K562 treated with DMSO at 1 percent for 4 hours (cell line): Measurements from ENCODE around the gene SFT2D2. TPM values are rescaled to one million over a fixed set of nuclear protein-coding genes. Genes with fewer than 3 reads are reported as not detected.

Experiments
- total RNA-seq: library from RNA; unstranded; fragments of 300-600 nt; gene quantifications from 2 replicates; pipeline ENCODE4 v1.2.3, GENCODE V29; 2022; ENCODE audit not compliant: insufficient read depth

SFT2D2 gene
- 4.1 and 4.5 TPM in 2 replicates for total RNA-seq

DNA sequence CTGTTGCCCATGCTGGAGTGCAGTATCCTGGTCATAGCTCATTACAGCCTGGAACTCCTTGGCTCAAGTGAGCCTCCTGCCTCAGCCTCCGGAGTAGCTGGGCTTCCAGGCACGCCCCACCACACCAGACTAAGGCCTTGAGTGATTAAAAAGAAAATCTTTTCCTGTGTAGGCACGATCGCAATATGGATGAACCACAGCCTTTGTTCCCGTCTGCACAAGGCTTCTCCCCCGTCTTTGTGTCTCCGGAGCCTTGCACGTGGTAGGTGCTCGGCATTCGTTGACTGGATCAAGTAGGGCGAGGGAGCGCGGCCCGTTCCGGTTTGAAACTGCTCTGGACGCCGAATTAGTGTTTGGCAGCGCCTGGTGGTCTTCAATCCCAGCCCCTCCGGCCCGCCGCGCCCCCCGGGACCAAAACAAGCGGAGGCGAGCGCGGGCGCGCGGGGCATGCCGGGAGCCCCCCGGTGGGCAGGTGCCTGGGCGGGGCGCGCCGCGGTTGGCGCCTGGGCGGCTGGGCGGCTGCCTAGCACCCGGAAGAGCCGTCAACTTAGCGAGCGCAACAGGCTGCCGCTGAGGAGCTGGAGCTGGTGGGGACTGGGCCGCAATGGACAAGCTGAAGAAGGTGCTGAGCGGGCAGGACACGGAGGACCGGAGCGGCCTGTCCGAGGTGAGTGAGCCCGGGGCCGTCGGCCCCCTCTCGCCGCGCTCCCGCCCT lies at the start of gene SFT2D2:
SFT2D2 (plus strand) TSS at position 529 of the 715 bp plus-strand sequence; CDS start at position 605, 76 bp downstream.

DNA sequence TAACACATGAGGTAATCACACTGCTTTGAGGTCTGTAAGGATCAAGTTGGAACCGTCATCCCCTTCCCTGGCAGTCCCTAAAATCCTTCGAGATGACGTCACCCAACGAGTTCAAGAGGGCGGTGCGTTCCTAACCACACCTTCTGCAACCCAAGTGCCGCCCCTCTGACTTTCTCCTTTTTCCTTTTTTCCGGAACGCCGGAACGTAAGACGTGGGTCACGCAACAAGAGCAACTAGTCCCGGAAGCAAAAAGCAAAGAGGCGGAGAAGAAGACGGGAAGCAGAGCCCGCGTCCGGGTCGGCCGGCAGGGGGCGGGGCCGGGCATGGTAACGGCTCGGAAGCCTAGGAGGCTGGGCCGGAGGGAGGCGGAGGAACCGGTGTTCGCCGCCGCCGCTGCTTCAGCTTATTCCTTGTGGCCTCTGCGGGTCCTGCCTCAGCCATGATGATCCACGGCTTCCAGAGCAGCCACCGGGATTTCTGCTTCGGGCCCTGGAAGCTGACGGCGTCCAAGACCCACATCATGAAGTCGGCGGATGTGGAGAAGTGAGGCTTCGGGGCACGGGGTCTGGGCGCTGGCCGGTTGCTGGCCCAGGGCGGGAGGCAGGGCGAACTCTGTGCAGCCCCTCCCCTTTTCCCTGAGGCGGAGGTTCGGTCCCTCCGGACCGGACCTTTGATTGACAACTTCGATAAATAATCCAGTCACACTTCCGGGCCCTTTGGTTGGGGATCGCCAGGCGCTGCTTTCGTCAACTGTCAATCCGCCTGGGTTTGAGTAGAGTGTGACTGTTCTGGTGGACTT lies 47.0 kb upstream of the SFT2D2 start, which contains the start of gene TIPRL:
TIPRL (plus strand) TSS at position 325 of the 800 bp plus-strand sequence; CDS start at position 441, 116 bp downstream.

DNA sequence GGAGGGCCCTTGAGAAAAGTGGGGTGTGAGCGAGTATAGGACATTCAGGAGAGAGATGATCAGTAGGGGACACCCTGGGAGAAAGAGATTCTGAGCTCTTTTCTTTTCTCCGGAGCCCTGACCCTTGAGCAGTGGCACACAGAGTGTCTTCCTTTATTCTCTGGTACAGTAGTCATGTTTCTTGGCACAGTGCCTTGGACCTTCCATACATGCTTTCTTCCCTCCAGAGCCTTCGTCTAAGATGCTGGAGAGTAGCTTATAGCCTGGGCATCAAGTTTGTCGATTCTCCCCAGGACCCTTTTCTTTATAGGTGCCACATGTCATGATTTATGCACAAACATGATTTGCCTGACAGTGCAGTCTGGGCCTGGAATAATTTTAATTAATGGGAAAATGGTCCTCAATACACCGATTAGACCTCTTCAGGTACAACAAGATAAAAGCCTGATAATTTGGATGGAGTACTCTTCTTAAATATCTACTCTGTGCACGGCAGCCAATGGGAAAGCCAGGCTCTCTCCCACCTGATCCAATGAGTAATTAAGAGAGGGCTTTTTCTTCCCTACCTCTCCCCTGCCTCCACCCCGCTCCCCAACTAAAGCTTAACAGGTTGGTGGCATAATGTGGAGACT lies 54.6 kb downstream of the SFT2D2 start, which contains the start of gene TBX19:
TBX19 (plus strand) TSS at position 582 of the 632 bp plus-strand sequence. CDS start 214 bp downstream, outside the sequence.

Other genes with a start within 250 kb of the SFT2D2 start
- gene GPR161, start 89.1 kb upstream of the SFT2D2 start, total RNA-seq, result 0.67 and 1.7 TPM in 2 replicates
- 23.8 and 26.8 TPM in 2 replicates for gene TIPRL, start 47.0 kb upstream of the SFT2D2 start, total RNA-seq
- gene TBX19, start 54.9 kb downstream of the SFT2D2 start, total RNA-seq, result 4.2 and 4.5 TPM in 2 replicates